Anterior cingulate cortex (tissue), 58 donors: ENCODE data around the gene NECAB2.
"Not testable (repeated sequence)": the region's sequence is repeated elsewhere in the genome, so short reads cannot be mapped to it uniquely, and the experiment has no call there.

Experiments
- DNase-seq, 58 donors: peaks; one replicate each; lab custom pipeline; 2025; lab: John Stamatoyannopoulos, UW

The NECAB2 gene

DNA sequence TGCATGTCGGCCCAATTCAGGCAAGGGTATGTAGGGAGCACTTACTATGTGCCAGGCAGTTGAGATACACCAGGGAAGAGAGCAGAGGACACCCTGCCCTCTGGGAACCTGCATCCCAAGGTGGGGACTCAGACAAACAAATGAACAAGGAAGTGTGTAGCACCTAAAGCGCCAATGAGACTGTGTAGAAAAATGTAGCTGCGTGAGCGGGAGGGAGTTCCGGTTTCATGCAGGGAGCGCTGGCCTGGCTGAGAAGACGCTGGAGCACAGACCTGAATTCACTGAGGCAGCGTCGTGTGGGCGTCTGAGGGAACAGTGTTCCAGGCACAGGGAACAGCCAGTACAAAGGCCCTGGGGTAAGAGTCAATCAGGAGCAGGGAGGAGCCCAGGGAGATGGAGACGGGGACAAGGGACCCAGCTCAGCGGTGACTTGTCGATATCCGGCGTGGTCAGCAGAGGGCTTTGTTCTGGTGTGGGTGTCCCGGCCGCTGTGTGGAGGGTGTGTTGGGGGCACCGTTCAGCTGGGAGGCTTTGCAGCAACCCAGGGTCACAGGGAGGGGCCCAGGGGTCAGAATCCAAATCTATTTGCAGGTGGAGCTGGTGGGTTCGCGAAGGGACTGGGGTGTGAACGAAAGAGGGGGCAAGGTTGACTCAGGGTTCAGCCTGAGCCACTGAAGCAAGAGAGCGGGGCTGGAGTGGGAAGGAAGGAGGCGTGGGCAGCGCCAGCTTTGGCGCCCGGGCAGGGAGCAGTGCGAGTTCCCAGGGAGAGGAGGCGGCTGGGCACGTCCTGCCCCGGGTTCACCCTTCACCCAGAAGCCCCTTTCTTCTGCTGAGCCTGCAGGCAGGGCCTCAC is 32.8 kb upstream of the NECAB2 start:
- DNase-seq = no peak

- no peak for DNase-seq
Observed at GRCh38 chr16:83935858-83936255, 32.2 kb upstream of the NECAB2 start.

- DNase-seq = no peak
Observed at GRCh38 chr16:83936581-83937165, 31.4 kb upstream of the NECAB2 start.

GRCh38 chr16:83937267-83937666 is 30.8 kb upstream of the NECAB2 start:
- no peak for DNase-seq

DNA sequence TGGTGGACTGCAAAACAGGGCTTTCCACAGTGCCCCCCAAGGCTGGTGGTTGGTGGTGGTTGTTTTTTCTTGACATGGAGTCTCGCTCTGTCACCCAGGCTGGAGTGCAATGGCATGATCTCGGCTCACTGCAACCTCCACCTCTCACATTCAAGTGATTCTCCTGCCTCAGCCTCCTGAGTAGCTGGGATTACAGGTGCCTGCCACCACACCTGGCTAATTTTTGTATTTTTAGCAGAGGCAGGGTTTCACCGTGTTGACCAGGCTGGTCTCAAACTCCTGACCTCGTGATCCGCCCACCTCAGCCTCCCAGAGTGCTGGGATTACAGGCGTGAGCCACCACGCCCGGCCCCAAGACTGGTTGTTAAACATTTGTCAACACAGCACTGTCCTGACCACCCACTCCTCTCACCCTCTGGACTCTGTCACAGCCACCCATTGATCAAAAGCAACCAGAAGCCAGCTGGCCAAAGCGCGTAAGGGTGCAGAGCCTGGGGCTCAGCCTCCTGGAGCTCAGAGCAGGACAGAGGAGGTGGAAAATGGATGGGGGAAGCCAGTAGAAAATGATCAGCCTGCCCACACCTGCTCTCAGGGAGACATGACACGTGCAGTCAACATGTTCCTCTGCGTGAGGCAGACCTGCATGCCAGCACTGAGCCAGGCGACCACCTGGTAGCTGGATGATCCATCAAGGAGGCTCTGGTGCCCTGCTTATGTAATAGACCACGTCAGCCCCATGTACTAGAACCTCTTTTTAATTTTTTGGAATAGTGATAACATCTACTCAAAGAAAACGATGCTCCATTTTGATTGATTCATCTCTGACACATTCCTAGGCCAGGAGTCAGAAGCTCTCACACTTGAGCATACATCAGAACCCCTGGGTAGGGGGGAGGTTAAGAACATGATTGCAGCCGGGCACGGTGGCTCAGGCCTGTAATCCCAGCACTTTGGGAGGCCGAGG is 29.8 kb upstream of the NECAB2 start:
- no peak for DNase-seq

DNA sequence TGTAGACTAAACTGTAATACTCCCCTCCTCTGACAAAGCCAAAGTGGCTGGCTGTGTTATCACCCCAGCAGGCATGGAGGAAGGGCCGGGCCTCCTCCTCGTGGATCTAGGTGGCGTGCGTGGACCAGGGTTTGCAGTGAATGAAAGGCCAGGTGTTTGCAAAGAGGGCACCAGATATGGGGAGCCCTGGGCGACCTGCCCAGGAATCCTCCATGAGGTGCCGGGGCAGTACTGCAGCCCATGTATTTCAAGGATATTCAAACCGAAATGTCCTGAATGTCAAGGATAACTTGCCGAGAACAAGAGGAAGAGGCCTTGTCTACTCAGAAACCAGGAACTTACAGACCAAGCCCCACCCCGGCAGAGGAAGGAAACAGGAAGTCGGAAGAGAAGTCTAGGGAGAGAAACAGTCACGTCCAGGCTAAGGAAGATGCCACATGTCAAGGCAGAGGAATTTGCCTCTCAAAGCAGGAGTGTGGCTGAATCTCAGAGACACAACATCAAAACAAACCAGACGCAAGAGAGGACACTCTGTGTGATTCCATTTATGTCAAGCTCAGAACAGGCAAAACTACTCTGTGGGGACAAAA is 28.7 kb upstream of the NECAB2 start:
- DNase-seq = no peak

- DNase-seq = no peak
Observed at GRCh38 chr16:83940119-83940518, 27.9 kb upstream of the NECAB2 start.

GRCh38 chr16:83940630-83941378 is 27.2 kb upstream of the NECAB2 start:
- no peak for DNase-seq

GRCh38 chr16:83941546-83941945 is 26.5 kb upstream of the NECAB2 start:
- not testable (repeated sequence) for DNase-seq

DNA sequence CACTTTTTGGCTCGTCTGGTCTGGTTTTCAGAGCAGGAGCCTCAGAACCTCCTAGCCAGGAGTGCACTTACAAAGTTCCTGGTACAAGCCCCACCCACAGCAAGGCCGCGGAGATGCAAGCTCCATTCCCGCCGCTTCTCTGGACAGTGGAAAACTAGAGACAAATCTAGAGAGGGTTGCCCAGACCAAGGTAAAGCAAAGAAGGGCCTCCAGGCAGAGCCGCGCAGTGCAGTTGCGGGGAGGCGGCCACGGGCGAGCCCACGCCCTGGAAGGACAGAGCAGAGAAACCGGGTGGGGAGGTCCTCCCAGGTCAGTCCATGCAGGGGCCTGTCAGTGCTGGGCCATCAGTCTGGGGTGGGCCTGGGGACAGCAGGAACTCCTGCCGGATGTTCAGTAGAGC is 26.0 kb upstream of the NECAB2 start:
- DNase-seq = no peak

- no peak for DNase-seq
Observed at GRCh38 chr16:83942815-83943515, 25.1 kb upstream of the NECAB2 start.

DNA sequence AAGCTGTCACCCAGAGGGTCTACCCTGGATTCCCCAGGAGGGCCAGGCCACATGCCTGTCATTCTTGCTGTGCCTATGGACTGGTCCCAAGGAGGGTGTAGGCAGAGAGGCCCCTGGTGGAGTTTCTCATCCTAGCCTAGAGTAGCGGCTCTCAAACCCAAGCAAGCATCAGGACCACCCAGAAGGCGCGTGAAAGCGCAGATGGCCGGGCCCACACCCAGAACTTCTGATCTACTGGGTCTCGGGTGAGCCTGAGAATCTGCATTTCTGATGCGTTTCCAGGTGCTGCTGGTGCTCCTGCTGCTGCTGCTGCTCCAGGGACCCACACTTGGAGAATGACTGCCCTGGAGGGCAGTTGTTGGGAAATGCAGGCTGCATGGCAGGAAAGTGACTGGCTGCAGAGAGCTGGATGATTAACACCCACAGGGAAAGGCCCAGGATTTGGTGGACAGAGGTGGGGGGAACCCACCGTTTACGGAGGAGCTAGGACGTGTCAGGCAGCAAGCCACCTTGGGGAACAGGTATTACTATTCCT is 24.5 kb upstream of the NECAB2 start:
- DNase-seq = no peak

GRCh38 chr16:83945587-83945986 is 22.5 kb upstream of the NECAB2 start:
- DNase-seq = no peak

DNA sequence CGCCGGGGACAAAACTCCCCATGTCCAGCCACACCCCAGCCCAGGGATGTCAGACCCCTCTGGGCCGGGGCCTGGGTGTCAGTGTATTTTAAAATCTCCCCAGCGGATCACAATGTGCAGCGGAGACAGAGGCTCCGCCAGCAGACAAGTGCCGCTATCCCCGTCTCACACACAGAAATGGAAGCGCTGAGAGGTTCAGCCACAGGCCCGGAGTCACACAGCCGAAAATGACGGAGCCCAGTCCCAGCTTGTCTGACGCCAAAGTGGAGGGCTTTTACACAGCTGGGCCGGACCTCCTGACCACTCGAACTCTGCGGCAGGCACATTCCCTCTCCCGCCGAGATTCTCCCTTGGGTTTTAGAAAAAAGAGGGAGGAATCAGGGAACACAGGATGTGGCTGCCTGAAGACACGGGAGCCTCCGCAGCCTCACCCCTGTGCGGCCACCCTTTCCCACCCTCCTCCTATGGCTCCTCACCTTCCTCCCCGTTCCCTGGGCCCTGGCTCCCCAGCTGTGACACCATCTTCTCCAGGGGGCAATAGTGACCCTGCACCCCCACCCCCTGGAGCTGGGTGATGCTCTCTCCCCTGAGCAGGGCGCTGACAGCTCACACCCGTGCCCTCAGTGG is 21.8 kb upstream of the NECAB2 start:
- DNase-seq = no peak

DNA sequence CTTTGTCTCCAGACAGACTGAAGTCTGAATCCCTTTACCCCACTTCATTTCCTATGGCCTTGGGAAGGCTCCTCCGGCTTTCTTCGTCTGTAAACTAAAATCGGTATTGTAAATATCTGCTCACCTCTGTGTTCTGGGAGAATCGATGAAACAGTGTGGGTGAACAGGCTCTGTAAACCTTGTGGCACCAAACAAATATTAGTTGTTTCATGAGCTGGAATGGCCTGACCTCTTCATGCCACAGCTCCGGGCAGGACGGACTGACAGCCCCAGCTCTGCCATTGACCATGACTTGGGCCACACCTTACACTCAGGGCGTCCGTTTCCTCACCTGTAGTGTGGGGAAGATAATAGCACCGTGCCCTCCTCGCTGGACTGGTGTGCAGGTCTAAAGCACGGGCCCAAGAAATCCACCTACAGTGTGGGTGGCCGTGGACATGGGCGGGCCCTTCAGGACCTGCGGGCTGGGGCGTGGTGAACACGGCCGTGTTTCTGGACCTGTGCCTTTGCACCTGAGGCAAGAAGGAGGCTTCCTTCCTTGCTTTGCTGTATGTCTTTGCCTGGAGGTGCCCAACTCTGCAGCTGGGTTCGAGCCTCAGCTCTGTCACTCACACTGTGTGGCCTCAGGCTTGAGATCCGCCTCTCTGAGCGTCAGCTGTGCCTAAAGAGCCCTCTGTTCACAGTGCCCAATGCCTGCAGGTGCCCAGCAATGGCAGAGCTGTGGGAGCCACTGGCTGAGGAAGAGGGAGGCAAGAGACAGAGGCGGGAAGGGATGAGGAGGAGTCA is 21.1 kb upstream of the NECAB2 start:
- DNase-seq = no peak

DNA sequence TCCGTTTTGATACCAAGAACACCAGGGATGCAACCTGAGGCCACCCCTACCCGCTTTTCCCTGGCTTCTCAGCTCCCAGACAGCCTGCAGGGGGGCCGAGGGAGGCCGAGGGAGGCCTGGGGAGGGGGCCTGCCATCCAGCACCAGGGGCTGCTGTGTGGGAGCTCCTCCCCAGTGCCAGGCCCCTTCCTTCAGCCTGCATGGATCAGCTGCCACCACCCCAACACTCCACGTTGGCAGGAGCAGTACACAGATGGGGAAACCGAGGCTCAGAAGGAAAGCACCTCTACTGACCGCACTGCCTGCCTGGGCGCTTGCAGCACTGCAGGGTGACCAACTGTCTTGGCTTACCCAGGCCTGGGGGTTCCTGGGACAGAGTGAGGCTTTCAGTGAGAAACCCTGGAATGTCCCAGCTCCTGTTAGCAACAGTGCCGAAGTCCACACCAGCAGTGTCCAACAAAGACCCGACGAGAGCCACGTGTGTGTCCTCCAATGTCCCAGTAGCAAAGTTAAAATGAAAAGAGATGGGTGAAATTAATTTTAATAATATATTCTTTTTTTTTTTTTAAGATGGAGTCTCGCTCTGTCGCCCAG is 20.3 kb upstream of the NECAB2 start:
- DNase-seq = no peak
